Upper lobe of left lung (tissue), 4 donors: ENCODE data around the gene TRAF5.

Source experiments
- POLR2AphosphoS5 ChIP-seq, 2 donors: sonication (generic); formaldehyde crosslinking; IDR thresholded peaks; one replicate each; pipeline ENCODE4 v1.5.1; 2017; ENCODE audit warnings: antibody characterized with exemption in 2 of 2
- TF ChIP-seq, protein P1 (sequence below), 6 experiments: fragments of 450-650 bp in 4 of 6; fragments of 200-600 bp in 2 of 6; sonication (generic) in 2 of 6; IDR thresholded peaks; one replicate each; pipeline ENCODE4 v1.5.1; 2016 to 2019; ENCODE audit warnings: antibody characterized with exemption in 6 of 6

DNA sequence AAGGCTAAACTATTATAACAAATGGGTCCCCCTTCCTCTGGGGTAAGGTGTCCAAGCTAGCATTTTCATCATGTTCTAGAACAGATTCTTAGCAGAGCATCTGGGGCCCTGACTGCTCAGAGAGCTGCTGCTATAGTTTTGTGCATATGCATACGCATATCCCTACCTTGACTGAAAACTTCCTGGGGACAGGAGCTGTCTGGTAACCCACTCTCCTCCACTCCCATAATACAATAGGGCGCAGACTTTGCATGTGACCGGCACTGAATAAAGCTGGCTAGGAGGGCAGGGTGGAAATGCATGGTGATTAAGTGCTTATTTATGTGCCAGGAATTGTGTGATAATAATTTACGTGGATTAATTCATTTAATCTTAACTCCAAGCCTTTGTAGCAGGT is 11.6 kb downstream of the TRAF5 start:
- TF ChIP-seq, protein P1, sequence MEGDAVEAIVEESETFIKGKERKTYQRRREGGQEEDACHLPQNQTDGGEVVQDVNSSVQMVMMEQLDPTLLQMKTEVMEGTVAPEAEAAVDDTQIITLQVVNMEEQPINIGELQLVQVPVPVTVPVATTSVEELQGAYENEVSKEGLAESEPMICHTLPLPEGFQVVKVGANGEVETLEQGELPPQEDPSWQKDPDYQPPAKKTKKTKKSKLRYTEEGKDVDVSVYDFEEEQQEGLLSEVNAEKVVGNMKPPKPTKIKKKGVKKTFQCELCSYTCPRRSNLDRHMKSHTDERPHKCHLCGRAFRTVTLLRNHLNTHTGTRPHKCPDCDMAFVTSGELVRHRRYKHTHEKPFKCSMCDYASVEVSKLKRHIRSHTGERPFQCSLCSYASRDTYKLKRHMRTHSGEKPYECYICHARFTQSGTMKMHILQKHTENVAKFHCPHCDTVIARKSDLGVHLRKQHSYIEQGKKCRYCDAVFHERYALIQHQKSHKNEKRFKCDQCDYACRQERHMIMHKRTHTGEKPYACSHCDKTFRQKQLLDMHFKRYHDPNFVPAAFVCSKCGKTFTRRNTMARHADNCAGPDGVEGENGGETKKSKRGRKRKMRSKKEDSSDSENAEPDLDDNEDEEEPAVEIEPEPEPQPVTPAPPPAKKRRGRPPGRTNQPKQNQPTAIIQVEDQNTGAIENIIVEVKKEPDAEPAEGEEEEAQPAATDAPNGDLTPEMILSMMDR (IDR thresholded peaks at IDR 0.05): no peak
- TF ChIP-seq POLR2AphosphoS5 (IDR thresholded peaks at IDR 0.05): no peak
